ENCODE measurements around the gene LIG1. TPM values are rescaled to one million over a fixed set of nuclear protein-coding genes. Genes with fewer than 3 reads are reported as not detected.
A peak's percentile ranks its signal among the peaks of the same experiment; 100 is the strongest.

The LIG1 gene
- total RNA-seq, 1 donor from 2014 or later, result 3.4 TPM

- no peak overlapping the region for H3K4me3 ChIP-seq
- peaks cover 26% of the 10 kb centered on the region for H3K4me1 ChIP-seq
- H3K36me3 ChIP-seq, result no peaks in the 10 kb centered on the region
- no peaks in the 10 kb centered on the region for H3K9me3 ChIP-seq (replicated peaks)
- H3K27me3 ChIP-seq (ENCODE audit: low read depth), result no peaks in the 10 kb centered on the region
- no peak for TF ChIP-seq CTCF (IDR thresholded peaks at IDR 0.05; ENCODE audit: borderline replicate concordance)
- DNase-seq, result no peak
- H3K27ac ChIP-seq (replicated peaks), result no peak overlapping the region
- intact Hi-C loops (cut with micrococcal nuclease), result no loop called here
Observed at GRCh38 chr19:48113190-48113917, 56.8 kb downstream of the LIG1 start.

- peaks cover 37% of the 10 kb centered on the region for H3K4me1 ChIP-seq
- H3K4me3 ChIP-seq, result peak overlapping the region; percentile 67
Observed at GRCh38 chr19:48111280-48111679, 58.9 kb downstream of the LIG1 start.

GRCh38 chr19:48110350-48110966 is 59.7 kb downstream of the LIG1 start, which contains the start of gene PLA2G4C:
PLA2G4C (minus strand) TSS chr19:48110817; CDS start chr19:48106529, 4,288 bp downstream.
- no peak for TF ChIP-seq CTCF (IDR thresholded peaks at IDR 0.05; ENCODE audit: borderline replicate concordance)

More at GRCh38 chr19:48111280-48111679, 58.9 kb downstream of the LIG1 start:
- no peaks in the 10 kb centered on the region for H3K9me3 ChIP-seq (replicated peaks)
- TF ChIP-seq CTCF (IDR thresholded peaks at IDR 0.05; ENCODE audit: borderline replicate concordance), result no peak
- no peaks in the 10 kb centered on the region for H3K27me3 ChIP-seq (ENCODE audit: low read depth)
- no peaks in the 10 kb centered on the region for H3K36me3 ChIP-seq
- no peak for DNase-seq
- intact Hi-C loops (cut with micrococcal nuclease), result no loop called here
- peak overlapping the region; percentile 96 for H3K27ac ChIP-seq (replicated peaks)

GRCh38 chr19:48108997-48109782 is 61.0 kb downstream of the LIG1 start:
- H3K27ac ChIP-seq (replicated peaks), result peak overlapping the region; percentile 96
- H3K4me1 ChIP-seq, result peaks cover 37% of the 10 kb centered on the region
- no peaks in the 10 kb centered on the region for H3K27me3 ChIP-seq (ENCODE audit: low read depth)
- intact Hi-C loops (cut with micrococcal nuclease), result no loop called here
- no peaks in the 10 kb centered on the region for H3K9me3 ChIP-seq (replicated peaks)
- H3K4me3 ChIP-seq, result peak overlapping the region; percentile 67
- TF ChIP-seq CTCF (IDR thresholded peaks at IDR 0.05; ENCODE audit: borderline replicate concordance), result no peak
- DNase-seq, result no peak
- peaks cover 11% of the 10 kb centered on the region for H3K36me3 ChIP-seq

More at GRCh38 chr19:48110350-48110966, 59.7 kb downstream of the LIG1 start, which contains the start of gene PLA2G4C:
- H3K9me3 ChIP-seq (replicated peaks), result no peaks in the 10 kb centered on the region
- no peaks in the 10 kb centered on the region for H3K36me3 ChIP-seq
- DNase-seq, result peak; percentile 92
- H3K27me3 ChIP-seq (ENCODE audit: low read depth), result no peaks in the 10 kb centered on the region
- H3K4me3 ChIP-seq, result peak within 1 kb of the TSS; percentile 67
- peak within 1 kb of the TSS; percentile 96 for H3K27ac ChIP-seq (replicated peaks)
- intact Hi-C loops (cut with micrococcal nuclease), result no loop called here
- H3K4me1 ChIP-seq, result peaks cover 37% of the 10 kb centered on the region

- intact Hi-C loops (cut with micrococcal nuclease), result no loop called here
- no peak overlapping the region for H3K4me3 ChIP-seq
- no peak for TF ChIP-seq CTCF (IDR thresholded peaks at IDR 0.05; ENCODE audit: borderline replicate concordance)
- peaks cover 16% of the 10 kb centered on the region for H3K4me1 ChIP-seq
- no peak overlapping the region for H3K27ac ChIP-seq (replicated peaks)
- no peak for DNase-seq
- peaks cover 51% of the 10 kb centered on the region for H3K36me3 ChIP-seq
- no peaks in the 10 kb centered on the region for H3K27me3 ChIP-seq (ENCODE audit: low read depth)
- H3K9me3 ChIP-seq (replicated peaks), result no peaks in the 10 kb centered on the region
Observed at GRCh38 chr19:48103922-48104321, 66.2 kb downstream of the LIG1 start.
